ENCODE measurements around the gene ARRDC2.

DNA sequence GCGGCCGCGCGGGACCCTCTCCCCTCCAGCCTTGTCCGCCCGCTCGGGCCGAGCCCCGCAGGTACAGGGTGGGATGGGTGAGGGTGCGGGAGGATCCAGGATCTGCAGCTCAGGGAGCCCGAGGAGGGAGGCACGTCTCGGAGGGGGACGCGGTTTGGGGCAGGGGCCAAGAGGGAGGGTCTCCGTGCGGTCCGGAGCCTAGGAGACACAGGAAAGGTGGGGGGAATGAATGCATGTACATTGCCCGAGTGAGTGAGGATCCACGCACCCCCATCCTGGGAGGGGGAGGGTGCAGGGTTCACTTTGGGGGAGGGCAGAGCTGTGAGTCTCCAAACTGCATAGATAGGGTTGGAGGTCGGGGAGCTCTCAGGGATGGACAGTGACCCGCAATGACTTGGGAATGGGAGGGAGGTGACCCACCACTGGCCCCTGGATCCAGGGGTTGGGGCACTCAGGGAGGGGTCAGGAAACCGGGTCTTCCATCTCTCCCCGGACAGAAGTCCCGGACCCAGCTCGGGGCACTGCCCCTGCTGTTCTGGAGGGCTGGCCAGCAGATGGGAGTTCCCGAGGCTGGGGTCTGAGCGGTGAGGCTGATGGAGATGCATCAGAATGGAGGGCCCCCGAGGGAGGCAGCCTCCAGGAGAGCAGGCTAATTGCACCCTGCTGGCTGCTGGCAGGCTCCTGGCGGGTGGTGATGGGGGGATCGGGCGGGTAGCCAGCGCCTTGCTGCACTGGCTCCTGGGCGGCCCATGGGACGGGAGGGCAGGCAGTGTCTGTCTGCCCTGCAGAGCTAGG is 40.5 kb upstream of the ARRDC2 start:
- TF ChIP-seq, protein P1, sequence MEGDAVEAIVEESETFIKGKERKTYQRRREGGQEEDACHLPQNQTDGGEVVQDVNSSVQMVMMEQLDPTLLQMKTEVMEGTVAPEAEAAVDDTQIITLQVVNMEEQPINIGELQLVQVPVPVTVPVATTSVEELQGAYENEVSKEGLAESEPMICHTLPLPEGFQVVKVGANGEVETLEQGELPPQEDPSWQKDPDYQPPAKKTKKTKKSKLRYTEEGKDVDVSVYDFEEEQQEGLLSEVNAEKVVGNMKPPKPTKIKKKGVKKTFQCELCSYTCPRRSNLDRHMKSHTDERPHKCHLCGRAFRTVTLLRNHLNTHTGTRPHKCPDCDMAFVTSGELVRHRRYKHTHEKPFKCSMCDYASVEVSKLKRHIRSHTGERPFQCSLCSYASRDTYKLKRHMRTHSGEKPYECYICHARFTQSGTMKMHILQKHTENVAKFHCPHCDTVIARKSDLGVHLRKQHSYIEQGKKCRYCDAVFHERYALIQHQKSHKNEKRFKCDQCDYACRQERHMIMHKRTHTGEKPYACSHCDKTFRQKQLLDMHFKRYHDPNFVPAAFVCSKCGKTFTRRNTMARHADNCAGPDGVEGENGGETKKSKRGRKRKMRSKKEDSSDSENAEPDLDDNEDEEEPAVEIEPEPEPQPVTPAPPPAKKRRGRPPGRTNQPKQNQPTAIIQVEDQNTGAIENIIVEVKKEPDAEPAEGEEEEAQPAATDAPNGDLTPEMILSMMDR (IDR thresholded peaks at IDR 0.05): no peak
- TF ChIP-seq EZH2 (IDR thresholded peaks at IDR 0.05; ENCODE audit: borderline replicate concordance, insufficient read depth, low read depth, low read length, poor library complexity, severe bottlenecking): no peak

Measured in B cell (primary cell).